ENCODE measurements around the gene ARL14EPL. TPM values are rescaled to one million over a fixed set of nuclear protein-coding genes. Genes with fewer than 3 reads are reported as not detected.

Gene ARL14EPL
- total RNA-seq, 4 donors from 2014 or later = not detected

- intact Hi-C loops (cut with DNase I; ENCODE audit: low total_unique reads) = no loop called here
- 86 to 87% methylated on average over 6 of the region's 6 CpGs for WGBS, 2 donors
- TF ChIP-seq POLR2A (IDR thresholded peaks at IDR 0.05) = no peak
- no peak for TF ChIP-seq CTCF (IDR thresholded peaks at IDR 0.05)
- no peak for DNase-seq (ENCODE audit: low spot score in 2 of 2)
- H3K4me3 ChIP-seq (ENCODE audit: low read depth, poor library complexity, severe bottlenecking) = no peak overlapping the region
These were observed 36.9 kb upstream of the ARL14EPL start for GRCh38 chr5:115995351-115995750.

- intact Hi-C loops (cut with DNase I; ENCODE audit: low total_unique reads) = no loop called here
- 74 to 76% methylated on average over 6 of the region's 6 CpGs for WGBS, 2 donors
- no peak for DNase-seq (ENCODE audit: low spot score in 2 of 2)
- H3K4me3 ChIP-seq (ENCODE audit: low read depth, poor library complexity, severe bottlenecking) = no peak overlapping the region
- no peak for TF ChIP-seq CTCF (IDR thresholded peaks at IDR 0.05)
- no peak for TF ChIP-seq POLR2A (IDR thresholded peaks at IDR 0.05)
These were observed 30.0 kb upstream of the ARL14EPL start for GRCh38 chr5:116002116-116002906.

- TF ChIP-seq POLR2A (IDR thresholded peaks at IDR 0.05) (no peak), CTCF (IDR thresholded peaks at IDR 0.05) (no peak)
These were observed 28.0 kb upstream of the ARL14EPL start for GRCh38 chr5:116004248-116004647.

GRCh38 chr5:116009806-116010205, 22.5 kb upstream of the ARL14EPL start:
- intact Hi-C loops (cut with DNase I; ENCODE audit: low total_unique reads) = no loop called here
- DNase-seq (ENCODE audit: low spot score in 2 of 2) = no peak
- no peak overlapping the region for H3K4me3 ChIP-seq (ENCODE audit: low read depth, poor library complexity, severe bottlenecking)
- 60 to 61% methylated on average over 3 of the region's 3 CpGs for WGBS, 2 donors
- no peak for TF ChIP-seq POLR2A (IDR thresholded peaks at IDR 0.05)
- no peak for TF ChIP-seq CTCF (IDR thresholded peaks at IDR 0.05)

More at GRCh38 chr5:116004248-116004647, 28.0 kb upstream of the ARL14EPL start:
- no peak for DNase-seq (ENCODE audit: low spot score in 2 of 2)
- no peak overlapping the region for H3K4me3 ChIP-seq (ENCODE audit: low read depth, poor library complexity, severe bottlenecking)
- WGBS, 2 donors = 81 to 83% methylated on average over 3 of the region's 3 CpGs
- intact Hi-C loops (cut with DNase I; ENCODE audit: low total_unique reads) = no loop called here

GRCh38 chr5:116011046-116011445, 21.2 kb upstream of the ARL14EPL start:
- DNase-seq (ENCODE audit: low spot score in 2 of 2) = no peak
- intact Hi-C loops (cut with DNase I; ENCODE audit: low total_unique reads) = no loop called here
- no peak overlapping the region for H3K4me3 ChIP-seq (ENCODE audit: low read depth, poor library complexity, severe bottlenecking)
- TF ChIP-seq CTCF (IDR thresholded peaks at IDR 0.05) (no peak), POLR2A (IDR thresholded peaks at IDR 0.05) (no peak)

All from lower leg skin (tissue), 4 donors.